Measurements from ENCODE around the gene TCEAL3.
"Not testable (repeated sequence)": the region's sequence is repeated elsewhere in the genome, so short reads cannot be mapped to it uniquely, and the experiment has no call there.

The TCEAL3 gene

GRCh38 chrX:103658681-103659433, 51.1 kb downstream of the TCEAL3 start:
- DNase-seq (ENCODE audit: low read depth), result no peak
- TF ChIP-seq, protein P1, sequence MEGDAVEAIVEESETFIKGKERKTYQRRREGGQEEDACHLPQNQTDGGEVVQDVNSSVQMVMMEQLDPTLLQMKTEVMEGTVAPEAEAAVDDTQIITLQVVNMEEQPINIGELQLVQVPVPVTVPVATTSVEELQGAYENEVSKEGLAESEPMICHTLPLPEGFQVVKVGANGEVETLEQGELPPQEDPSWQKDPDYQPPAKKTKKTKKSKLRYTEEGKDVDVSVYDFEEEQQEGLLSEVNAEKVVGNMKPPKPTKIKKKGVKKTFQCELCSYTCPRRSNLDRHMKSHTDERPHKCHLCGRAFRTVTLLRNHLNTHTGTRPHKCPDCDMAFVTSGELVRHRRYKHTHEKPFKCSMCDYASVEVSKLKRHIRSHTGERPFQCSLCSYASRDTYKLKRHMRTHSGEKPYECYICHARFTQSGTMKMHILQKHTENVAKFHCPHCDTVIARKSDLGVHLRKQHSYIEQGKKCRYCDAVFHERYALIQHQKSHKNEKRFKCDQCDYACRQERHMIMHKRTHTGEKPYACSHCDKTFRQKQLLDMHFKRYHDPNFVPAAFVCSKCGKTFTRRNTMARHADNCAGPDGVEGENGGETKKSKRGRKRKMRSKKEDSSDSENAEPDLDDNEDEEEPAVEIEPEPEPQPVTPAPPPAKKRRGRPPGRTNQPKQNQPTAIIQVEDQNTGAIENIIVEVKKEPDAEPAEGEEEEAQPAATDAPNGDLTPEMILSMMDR (conservative IDR thresholded peaks at IDR 0.05; ENCODE audit: low read depth, low read length), result no peak
- H3K4me3 ChIP-seq (ENCODE audit: low read length), result no peak overlapping the region

DNA sequence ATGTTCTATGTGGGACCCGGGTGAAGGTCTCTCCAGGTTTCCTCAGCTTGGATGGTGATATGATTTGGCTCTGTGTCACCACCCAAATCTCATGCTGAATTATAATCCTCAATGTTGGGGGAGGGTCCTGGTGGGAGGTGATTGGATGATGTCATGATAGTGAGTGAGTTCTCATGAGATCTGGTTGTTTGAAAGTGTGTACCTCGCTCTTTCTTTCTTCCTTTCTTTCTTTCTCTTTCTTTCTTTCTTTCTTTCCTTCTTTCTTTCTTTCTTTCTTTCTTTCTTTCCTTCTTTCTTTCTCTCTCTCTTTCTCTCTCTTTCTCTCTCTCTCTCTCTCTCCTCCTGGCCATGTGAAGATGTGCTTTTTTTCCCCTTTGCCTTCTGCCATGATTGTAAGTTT, 51.7 kb downstream of the TCEAL3 start:
- not testable (repeated sequence) for H3K4me3 ChIP-seq (ENCODE audit: low read length); DNase-seq (ENCODE audit: low read depth)

Measured in retinal pigment epithelial cell (primary cell).